ENCODE measurements around the gene OR4K2. TPM values are rescaled to one million over a fixed set of nuclear protein-coding genes. Genes with fewer than 3 reads are reported as not detected.

OR4K2 gene
- total RNA-seq, 2 experiments from 2014 or later: not detected

DNA sequence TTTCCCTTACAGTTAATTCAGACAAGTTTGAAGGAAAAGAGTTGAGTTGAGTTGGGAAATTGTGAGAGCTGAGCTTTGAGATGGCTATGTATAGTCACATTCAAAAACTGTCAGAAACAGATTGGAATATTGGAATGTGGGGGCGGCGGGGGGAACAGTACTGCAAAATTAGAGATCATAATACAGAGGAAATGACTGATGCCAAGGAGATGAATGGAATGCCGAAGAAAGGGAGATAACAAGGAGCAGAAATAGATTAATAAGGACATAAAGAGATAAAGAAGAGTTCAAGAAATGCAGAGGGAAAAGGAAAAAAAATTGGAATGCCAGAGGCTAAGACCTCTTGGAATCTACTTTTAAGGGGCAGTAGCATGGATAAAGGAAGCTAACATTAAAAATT is 42.3 kb downstream of the OR4K2 start:
- POLR2A ChIA-PET: no interaction called here
- no peaks in the 10 kb centered on the region for H3K27me3 Mint-ChIP-seq

DNA sequence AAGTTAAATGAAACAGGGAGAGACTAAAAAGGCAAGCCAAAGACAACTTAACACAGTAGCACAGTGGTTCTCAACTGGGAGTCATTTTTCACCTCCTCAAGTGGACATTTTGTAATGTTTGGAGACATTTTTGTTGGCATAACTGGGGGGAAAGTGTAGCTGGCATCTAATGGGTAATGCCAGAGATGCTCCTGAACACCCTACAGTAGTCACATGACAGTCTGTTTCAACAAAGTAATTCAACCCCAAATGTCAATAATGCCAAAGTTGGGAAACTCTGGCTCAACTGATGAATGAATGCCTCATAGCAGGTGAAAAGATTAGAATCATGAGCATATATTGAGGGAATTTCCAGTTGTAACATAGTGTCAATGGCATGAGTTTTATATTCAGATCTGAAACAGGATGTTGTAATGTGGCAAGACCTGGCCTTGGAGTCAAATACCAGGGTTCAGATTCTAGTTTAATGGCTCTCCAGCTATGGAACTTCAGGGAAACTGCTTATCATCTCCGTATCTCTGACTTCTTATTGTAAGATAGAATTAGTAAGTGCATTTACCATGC is 43.1 kb downstream of the OR4K2 start:
- H3K4me3 Mint-ChIP-seq: no peak overlapping the region
- Histone ChIP-seq H3K36me3 (ENCODE audit: insufficient read depth, low read length) (no peaks in the 10 kb centered on the region), H3K4me3 (ENCODE audit: low read length) (no peak overlapping the region), H3K27ac (ENCODE audit: low read depth in 1 of 2, low read length in 2 of 2) (no peak overlapping the region), H3K9me3 (ENCODE audit: control insufficient read depth in 1 of 2, insufficient read depth in 1 of 2, low read length in 2 of 2) (no peaks in the 10 kb centered on the region), H3K4me1 (ENCODE audit: insufficient read depth, low read length) (no peaks in the 10 kb centered on the region), H3K27me3 (ENCODE audit: control insufficient read depth in 1 of 2, insufficient read depth in 2 of 2, low read length in 2 of 2) (no peaks in the 10 kb centered on the region)
- DNase-seq (no peak), ATAC-seq (ENCODE audit: poor library complexity) (no peak)
- H3K27ac Mint-ChIP-seq: no peak overlapping the region
- CTCF ChIA-PET: interaction anchor here (1.4 to 1.5 kb wide), 2 partner anchors 9 to 10 kb away, joined by 4 to 7 read pairs; no protein-coding TSS in a partner anchor
- POLR2A ChIA-PET: no interaction called here
- H3K4me1 Mint-ChIP-seq (ENCODE audit: low read depth): no peaks in the 10 kb centered on the region
- TF ChIP-seq, protein P1, sequence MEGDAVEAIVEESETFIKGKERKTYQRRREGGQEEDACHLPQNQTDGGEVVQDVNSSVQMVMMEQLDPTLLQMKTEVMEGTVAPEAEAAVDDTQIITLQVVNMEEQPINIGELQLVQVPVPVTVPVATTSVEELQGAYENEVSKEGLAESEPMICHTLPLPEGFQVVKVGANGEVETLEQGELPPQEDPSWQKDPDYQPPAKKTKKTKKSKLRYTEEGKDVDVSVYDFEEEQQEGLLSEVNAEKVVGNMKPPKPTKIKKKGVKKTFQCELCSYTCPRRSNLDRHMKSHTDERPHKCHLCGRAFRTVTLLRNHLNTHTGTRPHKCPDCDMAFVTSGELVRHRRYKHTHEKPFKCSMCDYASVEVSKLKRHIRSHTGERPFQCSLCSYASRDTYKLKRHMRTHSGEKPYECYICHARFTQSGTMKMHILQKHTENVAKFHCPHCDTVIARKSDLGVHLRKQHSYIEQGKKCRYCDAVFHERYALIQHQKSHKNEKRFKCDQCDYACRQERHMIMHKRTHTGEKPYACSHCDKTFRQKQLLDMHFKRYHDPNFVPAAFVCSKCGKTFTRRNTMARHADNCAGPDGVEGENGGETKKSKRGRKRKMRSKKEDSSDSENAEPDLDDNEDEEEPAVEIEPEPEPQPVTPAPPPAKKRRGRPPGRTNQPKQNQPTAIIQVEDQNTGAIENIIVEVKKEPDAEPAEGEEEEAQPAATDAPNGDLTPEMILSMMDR (IDR thresholded peaks at IDR 0.05): no peak
- no peaks in the 10 kb centered on the region for H3K9me3 Mint-ChIP-seq
- H3K36me3 Mint-ChIP-seq (ENCODE audit: low read depth): no peaks in the 10 kb centered on the region
- no peaks in the 10 kb centered on the region for H3K27me3 Mint-ChIP-seq
- intact Hi-C loops (cut with DNase I, micrococcal nuclease): no loop called here

More for the DNA sequence above, 42.3 kb downstream of the OR4K2 start:
- no peak overlapping the region for H3K27ac Mint-ChIP-seq
- H3K4me3 Mint-ChIP-seq: no peak overlapping the region
- no peak for ATAC-seq (ENCODE audit: poor library complexity)
- Histone ChIP-seq H3K4me3 (ENCODE audit: low read length) (no peak overlapping the region), H3K27ac (ENCODE audit: low read depth in 1 of 2, low read length in 2 of 2) (no peak overlapping the region), H3K27me3 (ENCODE audit: control insufficient read depth in 1 of 2, insufficient read depth in 2 of 2, low read length in 2 of 2) (no peaks in the 10 kb centered on the region), H3K9me3 (ENCODE audit: control insufficient read depth in 1 of 2, insufficient read depth in 1 of 2, low read length in 2 of 2) (no peaks in the 10 kb centered on the region), H3K4me1 (ENCODE audit: insufficient read depth, low read length) (no peaks in the 10 kb centered on the region), H3K36me3 (ENCODE audit: insufficient read depth, low read length) (no peaks in the 10 kb centered on the region)
- no peaks in the 10 kb centered on the region for H3K36me3 Mint-ChIP-seq (ENCODE audit: low read depth)
- DNase-seq: no peak
- no peaks in the 10 kb centered on the region for H3K4me1 Mint-ChIP-seq (ENCODE audit: low read depth)
- CTCF ChIA-PET: interaction anchor here (0.7 to 1.5 kb wide), 3 partner anchors 10 to 65 kb away, joined by 3 to 7 read pairs (median 4); no protein-coding TSS in a partner anchor
- no peaks in the 10 kb centered on the region for H3K9me3 Mint-ChIP-seq
- intact Hi-C loops (cut with DNase I, micrococcal nuclease): no loop called here
- TF ChIP-seq, protein P1 (IDR thresholded peaks at IDR 0.05): no peak

DNA sequence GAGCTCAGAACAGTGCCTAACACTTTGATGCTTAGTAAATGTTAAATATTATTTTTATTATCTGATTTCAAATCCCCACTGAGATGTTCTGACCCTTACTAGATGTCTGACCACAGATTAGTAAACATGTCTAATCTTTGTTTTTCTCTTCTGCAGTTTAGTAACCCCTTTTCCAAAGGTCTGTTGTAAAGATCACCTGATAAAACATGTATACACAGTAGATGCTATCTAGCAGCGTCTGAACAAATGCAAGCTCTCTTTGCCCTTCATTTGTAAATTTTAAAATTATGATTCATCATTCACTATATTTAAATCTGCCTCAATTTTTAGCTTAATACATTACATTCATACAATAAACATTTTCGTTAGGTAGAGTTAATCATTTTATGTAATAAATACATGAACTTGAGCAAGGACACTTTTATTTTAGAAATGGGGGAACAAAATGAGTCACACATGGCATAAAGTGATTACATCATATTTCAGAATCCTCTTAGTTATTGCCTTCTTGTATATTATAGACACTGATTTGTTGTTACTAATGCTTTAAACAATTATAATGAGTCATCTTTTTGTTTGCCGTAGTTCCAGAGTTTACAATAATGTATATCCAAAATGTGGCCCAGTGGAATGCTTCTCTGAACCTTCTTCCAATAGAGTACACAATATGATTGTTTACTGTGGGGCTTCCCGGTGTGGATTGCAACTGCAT is 43.8 kb downstream of the OR4K2 start:
- ChIA-PET POLR2A (no interaction called here), CTCF (interaction anchor here (1.5 kb wide), 1 partner anchor 11 kb away, joined by 7 read pairs; no protein-coding TSS in a partner anchor)
- no peak overlapping the region for H3K4me3 Mint-ChIP-seq
- TF ChIP-seq, protein P1 (IDR thresholded peaks at IDR 0.05): no peak
- no peaks in the 10 kb centered on the region for H3K27me3 Mint-ChIP-seq
- Histone ChIP-seq H3K27ac (ENCODE audit: low read depth in 1 of 2, low read length in 2 of 2) (no peak overlapping the region), H3K27me3 (ENCODE audit: control insufficient read depth in 1 of 2, insufficient read depth in 2 of 2, low read length in 2 of 2) (no peaks in the 10 kb centered on the region), H3K4me3 (ENCODE audit: low read length) (no peak overlapping the region), H3K4me1 (ENCODE audit: insufficient read depth, low read length) (no peaks in the 10 kb centered on the region), H3K9me3 (ENCODE audit: control insufficient read depth in 1 of 2, insufficient read depth in 1 of 2, low read length in 2 of 2) (no peaks in the 10 kb centered on the region), H3K36me3 (ENCODE audit: insufficient read depth, low read length) (no peaks in the 10 kb centered on the region)
- no peak for DNase-seq
- no peak for ATAC-seq (ENCODE audit: poor library complexity)
- H3K27ac Mint-ChIP-seq: no peak overlapping the region
- intact Hi-C loops (cut with DNase I, micrococcal nuclease): no loop called here
- no peaks in the 10 kb centered on the region for H3K36me3 Mint-ChIP-seq (ENCODE audit: low read depth)
- no peaks in the 10 kb centered on the region for H3K4me1 Mint-ChIP-seq (ENCODE audit: low read depth)
- H3K9me3 Mint-ChIP-seq: no peaks in the 10 kb centered on the region
